Measurements from ENCODE around the gene KIF26A. TPM values are rescaled to one million over a fixed set of nuclear protein-coding genes. Genes with fewer than 3 reads are reported as not detected.

Gene KIF26A
- total and polyA plus RNA-seq, 2 experiments from 2014 or later, result 5.6 to 103 TPM

GRCh38 chr14:104112113-104112505, 26.3 kb upstream of the KIF26A start:
- Mint-ChIP-seq H3K27ac (no peak overlapping the region), H3K4me1 (peaks cover 4% of the 10 kb centered on the region; the same call in 2 of the 3 replicates), H3K4me3 (no peak overlapping the region), H3K9me3 (no peaks in the 10 kb centered on the region), H3K36me3 (ENCODE audit: low read depth) (no peaks in the 10 kb centered on the region), H3K27me3 (ENCODE audit: insufficient read depth, low read depth, poor library complexity) (peaks cover 21% of the 10 kb centered on the region)
- H3K27me3 ChIP-seq (ENCODE audit: insufficient read depth), result peaks cover 14% of the 10 kb centered on the region
- H3K79me2 ChIP-seq (replicated peaks; ENCODE audit: insufficient read depth), result no peaks in the 10 kb centered on the region
- no peak for ATAC-seq
- no peaks in the 10 kb centered on the region for H3F3A ChIP-seq (replicated peaks; ENCODE audit: low read depth)
- H4K20me1 ChIP-seq (replicated peaks; ENCODE audit: insufficient read depth), result no peaks in the 10 kb centered on the region
- H3K27ac ChIP-seq (ENCODE audit: low read depth), result no peak overlapping the region
- no peak overlapping the region for H3K4me3 ChIP-seq
- TF ChIP-seq ZNF331 (CRISPR knock-in tag; IDR thresholded peaks at IDR 0.05; ENCODE audit: low read depth) (no peak), ZNF462 (CRISPR knock-in tag; IDR thresholded peaks at IDR 0.05) (no peak), ZNF114 (CRISPR knock-in tag; IDR thresholded peaks at IDR 0.05) (no peak)
- H2AFZ ChIP-seq, result no peak overlapping the region
- no peaks in the 10 kb centered on the region for H3K9me2 ChIP-seq (ENCODE audit: insufficient read depth)
- H3K4me1 ChIP-seq (ENCODE audit: insufficient read depth), result no peaks in the 10 kb centered on the region; the same call in 1 of the 2 replicates
- no peak for DNase-seq (ENCODE audit: low spot score)
- no peaks in the 10 kb centered on the region for H3K36me3 ChIP-seq (ENCODE audit: insufficient read depth)
- H3K4me2 ChIP-seq, result no peak overlapping the region

- Mint-ChIP-seq H3K36me3 (ENCODE audit: low read depth) (no peaks in the 10 kb centered on the region), H3K9me3 (no peaks in the 10 kb centered on the region), H3K27me3 (ENCODE audit: insufficient read depth, low read depth, poor library complexity) (peaks cover 25% of the 10 kb centered on the region), H3K27ac (no peak overlapping the region), H3K4me3 (no peak overlapping the region), H3K4me1 (peaks cover 4% of the 10 kb centered on the region; the same call in 2 of the 3 replicates)
- Histone ChIP-seq H3K9me2 (ENCODE audit: insufficient read depth) (no peaks in the 10 kb centered on the region), H4K20me1 (replicated peaks; ENCODE audit: insufficient read depth) (no peaks in the 10 kb centered on the region), H3K27me3 (ENCODE audit: insufficient read depth) (peaks cover 22% of the 10 kb centered on the region), H2AFZ (no peak overlapping the region), H3K4me1 (ENCODE audit: insufficient read depth) (no peaks in the 10 kb centered on the region; the same call in 1 of the 2 replicates), H3K79me2 (replicated peaks; ENCODE audit: insufficient read depth) (no peaks in the 10 kb centered on the region), H3K4me3 (no peak overlapping the region), H3F3A (replicated peaks; ENCODE audit: low read depth) (no peaks in the 10 kb centered on the region), H3K4me2 (no peak overlapping the region), H3K36me3 (ENCODE audit: insufficient read depth) (no peaks in the 10 kb centered on the region), H3K27ac (ENCODE audit: low read depth) (no peak overlapping the region)
- DNase-seq (ENCODE audit: low spot score), result no peak
- no peak for ATAC-seq
- TF ChIP-seq POLR2AphosphoS5 (IDR thresholded peaks at IDR 0.05; ENCODE audit: low read depth) (no peak), ZNF462 (CRISPR knock-in tag; IDR thresholded peaks at IDR 0.05) (no peak)
These were observed 25.5 kb upstream of the KIF26A start for GRCh38 chr14:104112609-104113571.
